Fibroblast of lung (primary cell): Measurements from ENCODE around the gene RNF150.

Source experiments
- CTCF ChIP-seq, 2 donors: IDR thresholded peaks in 1 of 2; conservative IDR thresholded peaks in 1 of 2; 1 replicate in 1 of 2; 2 replicates in 1 of 2; pipeline ENCODE4 v1.5.1; 2011 to 2012; ENCODE audit warnings: low read length in 2 of 2, control low read depth in 1 of 2, inconsistent platforms in 1 of 2, low read depth in 1 of 2, mild to moderate bottlenecking in 1 of 2
- EZH2 ChIP-seq: IDR thresholded peaks from 2 replicates; pipeline ENCODE4 v1.5.1; 2012; ENCODE audit warnings: low read length, control low read depth, mild to moderate bottlenecking; ENCODE audit errors: missing control alignments

GRCh38 chr4:141037446-141037845, 95.8 kb downstream of the RNF150 start:
- TF ChIP-seq CTCF (conservative IDR thresholded peaks at IDR 0.05 in 1 of 2, IDR thresholded peaks at IDR 0.05 in 1 of 2; ENCODE audit: low read depth in 1 of 2, low read length in 2 of 2) (no peak), EZH2 (no peak)
